Measurements from ENCODE around the gene PHACTR2.

- no peak for TF ChIP-seq CTCF (conservative IDR thresholded peaks at IDR 0.05)
- TF ChIP-seq ZFX (IDR thresholded peaks at IDR 0.05): no peak
Measured at GRCh38 chr6:143656026-143656425, 21.7 kb upstream of the PHACTR2 start.
